ENCODE measurements around the gene LAMA5.

LAMA5 gene, protein sequence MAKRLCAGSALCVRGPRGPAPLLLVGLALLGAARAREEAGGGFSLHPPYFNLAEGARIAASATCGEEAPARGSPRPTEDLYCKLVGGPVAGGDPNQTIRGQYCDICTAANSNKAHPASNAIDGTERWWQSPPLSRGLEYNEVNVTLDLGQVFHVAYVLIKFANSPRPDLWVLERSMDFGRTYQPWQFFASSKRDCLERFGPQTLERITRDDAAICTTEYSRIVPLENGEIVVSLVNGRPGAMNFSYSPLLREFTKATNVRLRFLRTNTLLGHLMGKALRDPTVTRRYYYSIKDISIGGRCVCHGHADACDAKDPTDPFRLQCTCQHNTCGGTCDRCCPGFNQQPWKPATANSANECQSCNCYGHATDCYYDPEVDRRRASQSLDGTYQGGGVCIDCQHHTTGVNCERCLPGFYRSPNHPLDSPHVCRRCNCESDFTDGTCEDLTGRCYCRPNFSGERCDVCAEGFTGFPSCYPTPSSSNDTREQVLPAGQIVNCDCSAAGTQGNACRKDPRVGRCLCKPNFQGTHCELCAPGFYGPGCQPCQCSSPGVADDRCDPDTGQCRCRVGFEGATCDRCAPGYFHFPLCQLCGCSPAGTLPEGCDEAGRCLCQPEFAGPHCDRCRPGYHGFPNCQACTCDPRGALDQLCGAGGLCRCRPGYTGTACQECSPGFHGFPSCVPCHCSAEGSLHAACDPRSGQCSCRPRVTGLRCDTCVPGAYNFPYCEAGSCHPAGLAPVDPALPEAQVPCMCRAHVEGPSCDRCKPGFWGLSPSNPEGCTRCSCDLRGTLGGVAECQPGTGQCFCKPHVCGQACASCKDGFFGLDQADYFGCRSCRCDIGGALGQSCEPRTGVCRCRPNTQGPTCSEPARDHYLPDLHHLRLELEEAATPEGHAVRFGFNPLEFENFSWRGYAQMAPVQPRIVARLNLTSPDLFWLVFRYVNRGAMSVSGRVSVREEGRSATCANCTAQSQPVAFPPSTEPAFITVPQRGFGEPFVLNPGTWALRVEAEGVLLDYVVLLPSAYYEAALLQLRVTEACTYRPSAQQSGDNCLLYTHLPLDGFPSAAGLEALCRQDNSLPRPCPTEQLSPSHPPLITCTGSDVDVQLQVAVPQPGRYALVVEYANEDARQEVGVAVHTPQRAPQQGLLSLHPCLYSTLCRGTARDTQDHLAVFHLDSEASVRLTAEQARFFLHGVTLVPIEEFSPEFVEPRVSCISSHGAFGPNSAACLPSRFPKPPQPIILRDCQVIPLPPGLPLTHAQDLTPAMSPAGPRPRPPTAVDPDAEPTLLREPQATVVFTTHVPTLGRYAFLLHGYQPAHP (N-terminal part only)
- total RNA-seq, result 0.24 to 3.7 (median 0.92) reads per million in 18 experiments

GRCh38 chr20:62367136-62367632, at the start of gene LAMA5:
Gene LAMA5 (minus strand): TSS chr20:62367312. CDS start chr20:62367245, 67 bp downstream.
- DNase-seq, result peak; percentile 7 to 44

DNA sequence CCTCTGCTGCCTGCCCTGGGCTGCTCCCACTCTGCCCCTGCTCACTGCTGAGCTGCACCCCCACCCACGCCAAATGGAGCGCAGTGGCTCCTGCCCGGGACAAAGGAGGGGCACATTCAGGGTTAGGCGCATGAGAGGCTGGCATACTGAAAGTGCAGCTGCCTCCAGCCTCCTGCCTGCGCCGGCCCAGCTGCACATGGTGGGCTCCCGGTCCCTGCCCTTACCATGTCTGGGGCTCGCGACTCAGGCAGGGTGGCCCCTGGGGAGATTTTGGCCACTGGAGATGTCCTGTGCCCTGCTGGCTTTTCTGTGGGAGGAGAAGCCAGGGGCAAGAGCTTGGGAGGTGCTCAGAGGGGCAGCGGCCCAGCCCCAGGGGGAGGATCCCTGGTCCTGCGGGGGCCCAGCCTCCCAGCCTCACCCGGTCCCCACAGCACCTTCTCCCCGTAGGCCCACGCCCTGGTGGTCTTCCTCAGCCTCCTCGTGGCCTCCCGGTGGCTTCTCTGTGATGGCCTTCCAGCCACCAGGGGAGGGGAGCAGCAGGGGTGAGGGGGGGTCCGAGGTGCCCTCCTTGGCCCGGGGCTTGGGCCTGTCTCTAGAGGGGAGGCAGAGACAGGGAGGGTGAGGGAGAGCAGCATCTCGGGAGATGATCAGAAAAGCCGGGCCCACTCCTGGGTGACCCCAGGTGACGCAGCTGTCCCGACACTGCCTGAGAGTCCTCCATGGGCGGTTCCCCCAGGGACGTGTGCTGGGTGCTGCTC, 48.4 kb upstream of the LAMA5 start:
- DNase-seq, result no peak

- no peak for DNase-seq
Measured at GRCh38 chr20:62413896-62414481, 46.9 kb upstream of the LAMA5 start.

DNA sequence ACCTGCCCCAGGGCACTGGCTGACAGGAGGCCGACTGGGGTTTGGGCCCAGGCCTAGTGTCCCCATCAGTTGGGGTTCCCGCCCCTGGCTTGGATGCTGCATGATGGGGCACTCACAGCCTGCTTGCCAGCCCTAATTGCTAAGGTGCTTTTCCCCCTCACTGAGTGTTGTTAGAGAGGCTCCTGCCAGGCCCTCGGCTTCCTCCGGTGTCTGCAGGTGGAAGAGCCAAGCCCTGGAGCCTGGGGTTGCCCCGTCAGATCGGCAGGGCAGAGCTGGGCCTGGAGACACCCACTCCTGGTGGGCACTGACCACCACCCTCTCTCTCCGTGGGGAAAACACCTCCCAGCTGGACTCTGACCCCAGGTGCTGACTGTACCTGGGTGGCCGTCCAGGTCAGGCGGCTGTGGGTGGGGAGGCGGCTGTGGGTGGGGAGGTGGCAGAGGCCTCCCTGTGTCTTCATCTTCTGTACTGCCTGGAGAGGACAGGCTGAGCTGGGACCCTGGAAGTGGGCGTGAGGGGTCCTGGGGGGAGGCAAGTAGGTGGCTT, 46.0 kb upstream of the LAMA5 start:
- no peak for DNase-seq

GRCh38 chr20:62412194-62413024, 45.3 kb upstream of the LAMA5 start:
- DNase-seq, result no peak

DNA sequence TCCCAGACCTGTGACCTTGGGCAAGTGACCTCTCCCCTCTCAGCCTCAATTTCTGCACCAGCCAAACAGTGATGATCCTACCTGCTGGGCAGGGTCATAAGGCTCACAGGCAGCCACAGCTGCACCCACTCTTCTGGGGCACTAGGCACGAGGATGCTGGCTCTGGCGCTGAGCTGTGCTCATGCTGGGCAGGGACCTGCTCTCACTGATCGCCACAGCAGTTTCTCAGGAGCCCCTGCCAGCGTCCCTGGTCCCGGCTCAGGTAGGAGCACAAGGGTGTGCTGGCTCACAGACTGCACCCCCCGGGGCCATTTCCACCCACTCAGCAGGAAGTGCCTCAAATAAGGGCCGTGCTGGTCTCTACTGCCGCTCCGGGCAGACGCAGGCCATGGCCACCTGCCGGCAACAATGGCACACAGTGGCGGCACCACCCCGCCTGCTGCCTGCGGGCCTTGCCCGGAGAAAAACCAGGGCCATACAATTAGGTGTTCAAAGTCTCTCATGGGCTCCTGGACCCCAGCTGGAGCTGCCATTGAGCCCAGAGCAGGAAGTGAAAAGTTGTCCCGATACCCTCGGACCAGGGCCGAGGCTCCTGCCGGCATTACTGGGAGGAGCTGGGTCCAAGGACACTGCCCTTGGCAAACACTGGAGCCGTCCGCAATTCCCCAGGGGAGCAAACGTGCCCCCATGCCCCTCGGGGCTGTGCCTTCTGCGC, 44.5 kb upstream of the LAMA5 start:
- no peak for DNase-seq

DNA sequence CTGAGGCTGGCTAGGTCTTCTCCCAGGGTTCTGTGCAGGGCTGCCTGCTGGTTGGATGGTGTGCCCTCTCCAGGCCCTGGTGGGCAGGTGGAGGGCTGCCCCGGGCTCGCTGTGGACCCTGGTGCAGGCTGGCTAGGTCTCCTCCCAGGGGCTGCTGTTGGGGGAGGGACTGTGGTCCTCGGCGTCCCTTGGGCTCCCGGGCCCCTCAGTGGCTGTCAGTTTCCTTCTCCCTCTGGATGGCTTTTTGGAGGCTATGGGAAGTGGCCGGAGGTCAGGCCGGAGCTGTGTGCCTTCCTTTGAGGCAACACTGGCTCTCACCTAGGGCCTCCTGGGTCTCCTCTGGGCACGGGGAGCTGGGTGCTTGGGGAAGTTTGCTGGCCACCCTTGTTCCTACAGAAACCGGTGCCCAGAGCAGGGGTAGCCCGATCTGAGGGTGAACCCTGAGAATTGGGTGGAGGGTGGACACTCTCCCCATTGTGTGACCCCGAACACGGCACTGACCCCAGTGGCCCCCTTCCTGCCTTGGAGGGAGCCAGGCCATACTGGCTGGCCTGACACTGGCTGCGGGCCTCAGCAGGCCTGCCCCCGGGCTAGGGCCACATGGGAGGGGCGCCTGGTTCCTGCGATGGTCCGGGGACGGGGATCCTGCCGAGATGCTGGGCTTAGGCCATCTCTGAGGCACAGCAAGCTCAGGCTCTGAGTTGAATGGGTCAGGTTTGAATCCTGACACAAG, 43.8 kb upstream of the LAMA5 start:
- DNase-seq, result no peak

DNA sequence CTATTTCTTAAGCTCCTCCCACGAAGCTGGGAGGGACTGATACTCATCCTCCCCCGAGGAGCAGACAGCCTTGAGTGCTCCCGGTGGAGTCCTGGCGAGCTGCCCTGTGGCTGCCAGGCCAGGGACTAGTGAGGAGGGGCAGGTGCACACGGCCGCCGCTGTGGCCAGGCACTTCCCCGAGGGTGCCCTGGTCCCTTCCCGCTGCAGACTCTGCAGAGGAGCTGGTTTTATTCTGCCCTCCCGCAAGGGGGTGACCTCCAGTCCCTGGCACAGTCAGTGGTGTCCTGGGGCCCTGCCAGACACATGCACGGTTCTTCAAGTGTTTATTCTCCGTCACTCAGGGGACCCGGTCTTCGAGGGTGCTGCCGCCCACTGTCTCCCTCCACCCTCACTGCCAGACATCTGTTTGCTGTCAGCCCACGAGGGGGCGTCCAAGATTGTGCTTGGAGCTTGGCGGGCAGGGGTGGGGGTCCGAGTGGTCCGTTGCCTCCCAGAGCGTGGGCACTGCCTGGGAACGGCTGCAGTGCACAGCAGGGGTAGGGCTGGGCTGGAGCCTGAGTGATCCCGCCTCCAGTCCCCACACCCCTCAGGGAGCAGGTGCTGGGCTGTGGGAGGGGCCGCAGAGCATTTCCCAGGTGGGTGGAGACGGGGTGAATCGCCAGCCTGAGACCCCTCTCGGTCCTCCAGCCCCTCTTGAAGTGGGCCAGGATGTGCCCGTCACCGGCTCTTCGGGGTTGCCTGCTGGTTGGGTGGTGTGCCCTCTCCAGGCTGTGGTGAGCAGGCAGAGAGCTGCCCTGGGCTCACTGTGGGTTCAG, 43.0 kb upstream of the LAMA5 start:
- DNase-seq, result peak in 1 of 2 donors; percentile 18

- DNase-seq, result no peak
Measured at GRCh38 chr20:62409086-62409853, 42.2 kb upstream of the LAMA5 start.

- no peak for DNase-seq
Measured at GRCh38 chr20:62408640-62409039, 41.5 kb upstream of the LAMA5 start.

DNA sequence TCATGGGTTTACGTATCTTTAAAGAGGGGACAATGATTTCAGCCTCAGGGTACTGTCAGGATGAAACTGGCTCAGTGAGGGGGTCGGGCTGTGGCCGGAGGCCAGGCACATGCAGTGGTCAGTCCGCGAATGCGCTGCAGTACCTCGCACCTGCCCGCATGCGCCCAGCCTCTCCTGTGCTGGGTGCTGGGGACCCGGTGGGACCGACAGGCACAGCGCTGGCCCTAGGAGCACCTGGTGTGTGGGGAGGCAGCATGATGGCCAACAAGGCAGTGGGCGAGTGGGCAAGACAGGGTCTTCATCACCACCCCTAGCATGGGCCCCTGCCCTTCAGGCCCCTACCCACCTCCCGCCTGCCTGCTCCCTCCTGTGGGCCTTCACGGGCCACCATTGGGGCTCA, 40.9 kb upstream of the LAMA5 start:
- no peak for DNase-seq

GRCh38 chr20:62407221-62407992, 40.3 kb upstream of the LAMA5 start, which contains the start of gene CABLES2:
Gene CABLES2 (minus strand): TSS chr20:62407285. CDS start chr20:62407276, 9 bp downstream.
- DNase-seq, result peak; percentile 91 to 95

- DNase-seq, result no peak
Measured at GRCh38 chr20:62406635-62407176, 39.6 kb upstream of the LAMA5 start.

DNA sequence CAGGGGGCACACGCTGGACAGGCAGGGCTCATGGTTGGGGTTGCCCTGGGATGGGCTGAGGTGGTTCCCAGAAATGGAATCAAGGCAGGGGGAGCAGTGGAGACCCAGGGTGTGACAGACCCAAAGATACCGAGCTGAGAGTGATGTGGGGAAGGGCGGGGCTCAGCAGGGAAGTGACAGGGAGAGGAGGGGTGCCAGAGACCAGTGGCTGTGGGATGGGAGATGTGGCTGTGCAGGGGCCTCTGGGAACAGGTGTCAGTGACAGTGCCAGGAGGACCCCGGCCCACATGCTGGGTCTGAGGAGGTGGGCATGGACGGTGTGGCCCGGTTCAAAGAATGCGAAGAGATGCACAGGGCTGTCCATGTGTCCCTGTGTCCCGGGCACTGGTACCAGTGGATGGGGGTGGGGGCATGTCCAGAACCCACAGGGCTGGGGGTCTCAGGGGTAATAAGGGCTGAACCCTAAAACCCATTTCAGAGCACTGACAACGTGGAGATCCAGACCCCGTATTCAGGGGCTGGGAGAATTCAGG, 38.9 kb upstream of the LAMA5 start:
- DNase-seq, result no peak

Data from inflammatory macrophage (primary cell).